Measurements from ENCODE around the gene MSX2.

The MSX2 gene

GRCh38 chr5:174764309-174764708, 39.9 kb downstream of the MSX2 start:
- Histone ChIP-seq H3K36me3 (ENCODE audit: insufficient read depth, insufficient read length, low read length) (no peaks in the 10 kb centered on the region), H3K4me1 (ENCODE audit: insufficient read depth, insufficient read length) (no peaks in the 10 kb centered on the region), H3K4me3 (ENCODE audit: insufficient read length, low read depth) (no peak overlapping the region), H3K9me3 (ENCODE audit: insufficient read depth, low read length) (no peaks in the 10 kb centered on the region), H3K9ac (ENCODE audit: insufficient read length, low read depth) (no peak overlapping the region), H3K27me3 (ENCODE audit: insufficient read depth, insufficient read length) (no peaks in the 10 kb centered on the region)
- no peak for DNase-seq (ENCODE audit: low read depth, low spot score)
- TF ChIP-seq SUZ12 (IDR thresholded peaks at IDR 0.05; ENCODE audit: extremely low read depth, insufficient read depth, insufficient read length) (no peak), ZNF274 (IDR thresholded peaks at IDR 0.05; ENCODE audit: low read depth, low read length) (no peak), YY1 (IDR thresholded peaks at IDR 0.05; ENCODE audit: insufficient read depth, insufficient read length) (no peak)

- Histone ChIP-seq H3K4me3 (ENCODE audit: insufficient read length, low read depth) (no peak overlapping the region), H3K9me3 (ENCODE audit: insufficient read depth, low read length) (no peaks in the 10 kb centered on the region), H3K36me3 (ENCODE audit: insufficient read depth, insufficient read length, low read length) (no peaks in the 10 kb centered on the region), H3K4me1 (ENCODE audit: insufficient read depth, insufficient read length) (no peaks in the 10 kb centered on the region), H3K27me3 (ENCODE audit: insufficient read depth, insufficient read length) (no peaks in the 10 kb centered on the region), H3K9ac (ENCODE audit: insufficient read length, low read depth) (no peak overlapping the region)
- DNase-seq (ENCODE audit: low read depth, low spot score) = no peak
- TF ChIP-seq ZNF274 (IDR thresholded peaks at IDR 0.05; ENCODE audit: low read depth, low read length) = no peak
- TF ChIP-seq YY1 (IDR thresholded peaks at IDR 0.05; ENCODE audit: insufficient read depth, insufficient read length) = no peak
- TF ChIP-seq SUZ12 (IDR thresholded peaks at IDR 0.05; ENCODE audit: extremely low read depth, insufficient read depth, insufficient read length) = no peak
Measured at GRCh38 chr5:174765540-174765939, 41.2 kb downstream of the MSX2 start.

- Histone ChIP-seq H3K27me3 (ENCODE audit: insufficient read depth, insufficient read length) (no peaks in the 10 kb centered on the region), H3K9ac (ENCODE audit: insufficient read length, low read depth) (no peak overlapping the region), H3K4me3 (ENCODE audit: insufficient read length, low read depth) (no peak overlapping the region), H3K4me1 (ENCODE audit: insufficient read depth, insufficient read length) (no peaks in the 10 kb centered on the region), H3K9me3 (ENCODE audit: insufficient read depth, low read length) (no peaks in the 10 kb centered on the region), H3K36me3 (ENCODE audit: insufficient read depth, insufficient read length, low read length) (no peaks in the 10 kb centered on the region)
- no peak for DNase-seq (ENCODE audit: low read depth, low spot score)
- TF ChIP-seq ZNF274 (IDR thresholded peaks at IDR 0.05; ENCODE audit: low read depth, low read length) (no peak), YY1 (IDR thresholded peaks at IDR 0.05; ENCODE audit: insufficient read depth, insufficient read length) (no peak), SUZ12 (IDR thresholded peaks at IDR 0.05; ENCODE audit: extremely low read depth, insufficient read depth, insufficient read length) (no peak)
Measured at GRCh38 chr5:174767670-174768069, 43.3 kb downstream of the MSX2 start.

GRCh38 chr5:174769005-174769404, 44.6 kb downstream of the MSX2 start:
- H3K27me3 ChIP-seq (ENCODE audit: insufficient read depth, insufficient read length) = no peaks in the 10 kb centered on the region
- no peak overlapping the region for H3K4me3 ChIP-seq (ENCODE audit: insufficient read length, low read depth)
- TF ChIP-seq ZNF274 (IDR thresholded peaks at IDR 0.05; ENCODE audit: low read depth, low read length) (no peak), YY1 (IDR thresholded peaks at IDR 0.05; ENCODE audit: insufficient read depth, insufficient read length) (no peak), SUZ12 (IDR thresholded peaks at IDR 0.05; ENCODE audit: extremely low read depth, insufficient read depth, insufficient read length) (no peak)
- H3K9me3 ChIP-seq (ENCODE audit: insufficient read depth, low read length) = no peaks in the 10 kb centered on the region
- DNase-seq (ENCODE audit: low read depth, low spot score) = no peak
- no peaks in the 10 kb centered on the region for H3K36me3 ChIP-seq (ENCODE audit: insufficient read depth, insufficient read length, low read length)
- no peak overlapping the region for H3K9ac ChIP-seq (ENCODE audit: insufficient read length, low read depth)
- no peaks in the 10 kb centered on the region for H3K4me1 ChIP-seq (ENCODE audit: insufficient read depth, insufficient read length)

GRCh38 chr5:174773371-174773770, 49.0 kb downstream of the MSX2 start:
- Histone ChIP-seq H3K36me3 (ENCODE audit: insufficient read depth, insufficient read length, low read length) (no peaks in the 10 kb centered on the region), H3K4me1 (ENCODE audit: insufficient read depth, insufficient read length) (no peaks in the 10 kb centered on the region), H3K9ac (ENCODE audit: insufficient read length, low read depth) (no peak overlapping the region), H3K27me3 (ENCODE audit: insufficient read depth, insufficient read length) (no peaks in the 10 kb centered on the region), H3K4me3 (ENCODE audit: insufficient read length, low read depth) (no peak overlapping the region), H3K9me3 (ENCODE audit: insufficient read depth, low read length) (no peaks in the 10 kb centered on the region)
- TF ChIP-seq ZNF274 (IDR thresholded peaks at IDR 0.05; ENCODE audit: low read depth, low read length) (no peak), YY1 (IDR thresholded peaks at IDR 0.05; ENCODE audit: insufficient read depth, insufficient read length) (no peak), SUZ12 (IDR thresholded peaks at IDR 0.05; ENCODE audit: extremely low read depth, insufficient read depth, insufficient read length) (no peak)
- DNase-seq (ENCODE audit: low read depth, low spot score) = no peak

GRCh38 chr5:174775081-174775480, 50.7 kb downstream of the MSX2 start:
- Histone ChIP-seq H3K9me3 (ENCODE audit: insufficient read depth, low read length) (no peaks in the 10 kb centered on the region), H3K27me3 (ENCODE audit: insufficient read depth, insufficient read length) (no peaks in the 10 kb centered on the region), H3K4me3 (ENCODE audit: insufficient read length, low read depth) (no peak overlapping the region), H3K4me1 (ENCODE audit: insufficient read depth, insufficient read length) (no peaks in the 10 kb centered on the region), H3K9ac (ENCODE audit: insufficient read length, low read depth) (no peak overlapping the region), H3K36me3 (ENCODE audit: insufficient read depth, insufficient read length, low read length) (no peaks in the 10 kb centered on the region)
- DNase-seq (ENCODE audit: low read depth, low spot score) = no peak
- TF ChIP-seq ZNF274 (IDR thresholded peaks at IDR 0.05; ENCODE audit: low read depth, low read length) = no peak
- TF ChIP-seq SUZ12 (IDR thresholded peaks at IDR 0.05; ENCODE audit: extremely low read depth, insufficient read depth, insufficient read length) = no peak
- no peak for TF ChIP-seq YY1 (IDR thresholded peaks at IDR 0.05; ENCODE audit: insufficient read depth, insufficient read length)

GRCh38 chr5:174777111-174777510, 52.7 kb downstream of the MSX2 start:
- H3K4me3 ChIP-seq (ENCODE audit: insufficient read length, low read depth) = no peak overlapping the region
- no peaks in the 10 kb centered on the region for H3K4me1 ChIP-seq (ENCODE audit: insufficient read depth, insufficient read length)
- no peaks in the 10 kb centered on the region for H3K36me3 ChIP-seq (ENCODE audit: insufficient read depth, insufficient read length, low read length)
- H3K9ac ChIP-seq (ENCODE audit: insufficient read length, low read depth) = no peak overlapping the region
- DNase-seq (ENCODE audit: low read depth, low spot score) = no peak
- no peaks in the 10 kb centered on the region for H3K27me3 ChIP-seq (ENCODE audit: insufficient read depth, insufficient read length)
- H3K9me3 ChIP-seq (ENCODE audit: insufficient read depth, low read length) = no peaks in the 10 kb centered on the region
- no peak for TF ChIP-seq SUZ12 (IDR thresholded peaks at IDR 0.05; ENCODE audit: extremely low read depth, insufficient read depth, insufficient read length)
- TF ChIP-seq YY1 (IDR thresholded peaks at IDR 0.05; ENCODE audit: insufficient read depth, insufficient read length) = no peak
- no peak for TF ChIP-seq ZNF274 (IDR thresholded peaks at IDR 0.05; ENCODE audit: low read depth, low read length)
